ENCODE data around the gene ALG12. TPM values are rescaled to one million over a fixed set of nuclear protein-coding genes. Genes with fewer than 3 reads are reported as not detected.
A peak's percentile ranks its signal among the peaks of the same experiment; 100 is the strongest.

ALG12 gene
- 10 to 100 TPM; 10.5 to 19.2 (median 15.5) TPM for total RNA-seq
- polyA plus RNA-seq, result 10 to 100 TPM in 1 of 2 donors, 1 to 10 TPM in 1; 3.5 to 10.3 TPM
- long read RNA-seq, donor 1, full-length matches to known transcripts, result 85 of 180 reads
- long read RNA-seq, donor 1, partial matches to known transcripts, result 46 of 180 reads
- long read RNA-seq, donor 1, other reads (novel, unspliced or antisense), result 49 of 180 reads
- long read RNA-seq, donor 2, full-length matches to known transcripts, result 9 of 100 reads
- long read RNA-seq, donor 2, partial matches to known transcripts, result 91 of 100 reads
- long read RNA-seq, donor 2, other reads (novel, unspliced or antisense), result 0 of 100 reads
- long read RNA-seq, donor 3, full-length matches to known transcripts, result 22 of 45 reads
- long read RNA-seq, donor 3, partial matches to known transcripts, result 10 of 45 reads
- long read RNA-seq, donor 3, other reads (novel, unspliced or antisense), result 13 of 45 reads

GRCh38 chr22:49917974-49918910, at the start of gene ALG12, which contains the start of gene CRELD2:
ALG12 (minus strand) TSS chr22:49918438; CDS start chr22:49913765, 4,673 bp downstream.
CRELD2 (plus strand) TSS chr22:49918634; CDS start chr22:49918770, 136 bp downstream.
- peak within 1 kb of the TSS; percentile 74 to 92 for H3K27ac ChIP-seq
- DNase-seq, result peak; percentile 97 to 98 (median 97)
- no peaks in the 10 kb centered on the region for H3K36me3 ChIP-seq
- H3K9me3 ChIP-seq, result no peaks in the 10 kb centered on the region
- H3K27me3 ChIP-seq, result no peaks in the 10 kb centered on the region
- H3K4me1 ChIP-seq (ENCODE audit: insufficient read depth), result peaks cover 7% of the 10 kb centered on the region
- H3K4me3 ChIP-seq, result peak within 1 kb of the TSS; percentile 54
- WGBS, 3 donors, result 0 to 1% (median 1%) methylated on average over 54 to 103 of the region's 103 CpGs
- TF ChIP-seq CTCF (IDR thresholded peaks at IDR 0.05) (peak in 2 of 3 donors; percentile 13 to 29), POLR2A (IDR thresholded peaks at IDR 0.05) (peak; percentile 49), EP300 (IDR thresholded peaks at IDR 0.05) (no peak)
- intact Hi-C loops (cut with DNase I), result loop anchor here in 1 of 4 donors (10.0 kb wide), 1 partner anchor 153 kb away; no protein-coding TSS in a partner anchor

GRCh38 chr22:49967706-49968208, 49.5 kb upstream of the ALG12 start:
- intact Hi-C loops (cut with DNase I), result loop anchor here in 2 of 4 donors (5.0 kb wide), 1 partner anchor 35 kb away; no protein-coding TSS in a partner anchor
- Histone ChIP-seq H3K4me3 (no peak overlapping the region), H3K27ac (peak overlapping the region; percentile 47 to 75), H3K27me3 (no peaks in the 10 kb centered on the region), H3K9me3 (no peaks in the 10 kb centered on the region), H3K4me1 (ENCODE audit: insufficient read depth) (peaks cover 32% of the 10 kb centered on the region), H3K36me3 (no peaks in the 10 kb centered on the region)
- 12 to 23% (median 22%) methylated on average over 18 of the region's 18 CpGs for WGBS, 3 donors
- TF ChIP-seq POLR2A (IDR thresholded peaks at IDR 0.05) (no peak), EP300 (IDR thresholded peaks at IDR 0.05) (no peak), CTCF (IDR thresholded peaks at IDR 0.05) (no peak)
- peak; percentile 60 to 73 (median 66) for DNase-seq

GRCh38 chr22:49966774-49967705, 48.8 kb upstream of the ALG12 start:
- WGBS, 3 donors, result 31 to 45% (median 39%) methylated on average over 27 to 36 of the region's 36 CpGs
- peak overlapping the region; percentile 49 to 75 for H3K27ac ChIP-seq
- H3K4me1 ChIP-seq (ENCODE audit: insufficient read depth), result peaks cover 35% of the 10 kb centered on the region
- H3K4me3 ChIP-seq, result peak overlapping the region; percentile 13
- H3K9me3 ChIP-seq, result no peaks in the 10 kb centered on the region
- TF ChIP-seq EP300 (IDR thresholded peaks at IDR 0.05), result no peak
- no peak for TF ChIP-seq CTCF (IDR thresholded peaks at IDR 0.05)
- no peak for TF ChIP-seq POLR2A (IDR thresholded peaks at IDR 0.05)
- no peaks in the 10 kb centered on the region for H3K36me3 ChIP-seq
- H3K27me3 ChIP-seq, result no peaks in the 10 kb centered on the region
- intact Hi-C loops (cut with DNase I), result loop anchor here in 2 of 4 donors (5.0 kb wide), 1 partner anchor 35 kb away; no protein-coding TSS in a partner anchor
- DNase-seq, result peak; percentile 49 to 73 (median 55)

All from ovary (tissue), 10 donors.